ENCODE data around the gene SEPTIN8. TPM values are rescaled to one million over a fixed set of nuclear protein-coding genes. Genes with fewer than 3 reads are reported as not detected.

SEPTIN8 gene
- total RNA-seq, 1 experiment from 2014 or later: 26.5 TPM

GRCh38 chr5:132767150-132767549 lies 9.9 kb downstream of the SEPTIN8 start:
- no peak for DNase-seq
- no peak overlapping the region for H3K27ac ChIP-seq
- H3K9me3 ChIP-seq (replicated peaks): no peaks in the 10 kb centered on the region
- peaks cover 13% of the 10 kb centered on the region; the same call in 1 of the 2 replicates for H3K4me1 ChIP-seq
- no peaks in the 10 kb centered on the region for H3K36me3 ChIP-seq
- no peaks in the 10 kb centered on the region for H3K27me3 ChIP-seq
- H3K4me3 ChIP-seq: no peak overlapping the region

DNA sequence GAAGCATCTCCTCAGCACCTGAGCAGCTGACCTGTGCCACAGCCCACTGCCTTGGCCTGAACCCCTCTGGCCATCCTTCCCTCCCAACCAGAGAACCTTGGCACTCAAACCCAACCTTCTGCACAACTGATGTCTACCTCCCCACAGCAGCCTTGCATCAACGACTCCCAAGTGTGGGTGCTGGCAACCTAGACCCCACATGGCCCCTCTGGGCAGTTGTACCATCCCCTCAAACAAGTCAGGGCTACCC lies 10.3 kb downstream of the SEPTIN8 start:
- H3K9me3 ChIP-seq (replicated peaks): no peaks in the 10 kb centered on the region
- no peaks in the 10 kb centered on the region for H3K27me3 ChIP-seq
- H3K4me3 ChIP-seq: no peak overlapping the region
- H3K27ac ChIP-seq: no peak overlapping the region
- H3K4me1 ChIP-seq: peaks cover 10% of the 10 kb centered on the region; the same call in 1 of the 2 replicates
- DNase-seq: no peak
- no peaks in the 10 kb centered on the region for H3K36me3 ChIP-seq

- no peak for DNase-seq
- no peaks in the 10 kb centered on the region for H3K9me3 ChIP-seq (replicated peaks)
- peaks cover 5% of the 10 kb centered on the region; the same call in 1 of the 2 replicates for H3K4me1 ChIP-seq
- no peaks in the 10 kb centered on the region for H3K36me3 ChIP-seq
- no peak overlapping the region for H3K27ac ChIP-seq
- no peak overlapping the region for H3K4me3 ChIP-seq
- H3K27me3 ChIP-seq: no peaks in the 10 kb centered on the region
Observed at GRCh38 chr5:132766020-132766805, 10.8 kb downstream of the SEPTIN8 start.

DNA sequence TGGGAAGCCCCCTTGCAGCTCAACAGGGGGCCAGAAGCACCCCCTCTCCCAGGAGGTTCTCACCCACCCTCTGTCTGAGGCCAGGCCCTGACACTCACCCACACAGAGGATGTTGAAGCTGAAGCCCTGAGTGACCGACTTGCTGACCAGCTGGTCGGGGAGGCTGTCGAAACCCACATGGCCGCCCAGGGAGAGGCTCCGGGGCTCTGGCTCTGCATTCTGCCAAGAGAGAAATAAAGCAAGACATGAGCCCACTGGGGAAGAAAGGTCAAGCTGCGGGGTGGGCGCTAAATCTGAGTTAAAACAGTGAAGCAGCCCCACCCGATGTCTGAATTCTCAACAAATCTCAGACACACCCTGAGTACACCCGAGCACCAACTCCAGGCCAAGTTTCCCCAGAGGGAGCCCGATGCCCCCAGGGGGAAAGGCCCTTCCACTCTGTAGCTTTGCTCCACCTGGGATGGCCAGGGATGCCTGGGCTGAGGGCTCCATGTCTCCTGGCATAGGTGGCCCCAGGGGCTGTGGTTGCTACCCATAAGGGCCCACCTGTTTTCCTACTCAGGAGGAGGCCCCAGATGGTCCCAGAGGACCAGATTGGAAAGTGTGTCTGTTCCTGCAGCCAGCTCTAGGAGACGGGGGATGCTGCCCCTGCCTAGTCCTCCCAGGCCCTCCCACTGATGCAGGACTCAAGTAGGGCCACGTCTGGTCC lies 11.6 kb downstream of the SEPTIN8 start:
- H3K4me1 ChIP-seq: peaks cover 3% of the 10 kb centered on the region; the same call in 1 of the 2 replicates
- H3K36me3 ChIP-seq: no peaks in the 10 kb centered on the region
- no peak overlapping the region for H3K4me3 ChIP-seq
- H3K9me3 ChIP-seq (replicated peaks): no peaks in the 10 kb centered on the region
- no peaks in the 10 kb centered on the region for H3K27me3 ChIP-seq
- no peak overlapping the region for H3K27ac ChIP-seq
- no peak for DNase-seq

GRCh38 chr5:132764671-132765238 lies 12.3 kb downstream of the SEPTIN8 start:
- H3K27me3 ChIP-seq: no peaks in the 10 kb centered on the region
- H3K27ac ChIP-seq: no peak overlapping the region
- no peak for DNase-seq
- H3K4me3 ChIP-seq: no peak overlapping the region
- no peaks in the 10 kb centered on the region for H3K9me3 ChIP-seq (replicated peaks)
- H3K36me3 ChIP-seq: no peaks in the 10 kb centered on the region
- H3K4me1 ChIP-seq: peaks cover 3% of the 10 kb centered on the region; the same call in 1 of the 2 replicates

GRCh38 chr5:132764051-132764450 lies 13.0 kb downstream of the SEPTIN8 start:
- Histone ChIP-seq H3K27ac (no peak overlapping the region), H3K4me3 (no peak overlapping the region), H3K27me3 (no peaks in the 10 kb centered on the region), H3K4me1 (peaks cover 3% of the 10 kb centered on the region; the same call in 1 of the 2 replicates), H3K36me3 (no peaks in the 10 kb centered on the region), H3K9me3 (replicated peaks) (no peaks in the 10 kb centered on the region)
- DNase-seq: no peak

- H3K36me3 ChIP-seq: no peaks in the 10 kb centered on the region
Observed at GRCh38 chr5:132763181-132764036, 13.6 kb downstream of the SEPTIN8 start.

DNA sequence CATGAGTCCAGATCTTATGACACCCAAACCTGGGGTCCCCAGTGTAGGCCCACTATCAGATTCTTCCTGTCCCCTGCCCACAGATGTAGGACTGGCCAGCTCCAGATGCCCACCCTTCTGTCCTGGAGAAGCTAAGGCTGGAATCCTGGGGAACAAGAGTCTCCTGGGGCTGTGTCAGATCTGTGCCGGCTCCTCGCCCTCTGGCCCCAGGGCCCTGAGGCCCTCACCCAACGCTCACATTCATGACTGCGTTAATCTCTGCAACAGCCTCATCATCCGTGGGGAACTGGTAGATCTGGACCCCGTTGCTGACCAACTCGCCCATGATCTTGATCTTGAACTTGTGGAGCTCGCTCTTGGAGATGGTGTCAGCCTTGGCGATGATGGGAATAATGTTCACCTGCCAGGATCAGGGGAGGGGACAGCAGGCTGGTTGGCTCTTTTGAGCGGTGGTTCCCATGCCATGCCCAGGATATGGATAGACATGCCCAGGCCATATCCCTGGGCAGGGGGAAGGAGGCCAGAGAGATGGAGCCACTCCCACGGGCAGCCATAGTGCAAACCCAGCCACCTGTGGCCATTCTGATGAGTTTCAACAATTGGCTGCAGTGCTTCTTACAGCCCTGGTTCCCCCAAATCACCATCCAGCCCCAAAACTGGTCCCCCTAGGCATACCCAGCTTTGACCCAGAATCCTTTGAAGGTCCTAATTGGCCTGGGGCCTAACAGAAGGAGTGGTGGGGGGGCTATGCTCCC lies 14.6 kb downstream of the SEPTIN8 start:
- no peak for DNase-seq
- Histone ChIP-seq H3K9me3 (replicated peaks) (no peaks in the 10 kb centered on the region), H3K36me3 (no peaks in the 10 kb centered on the region), H3K4me1 (peaks cover under 1% of the 10 kb centered on the region; the same call in 1 of the 2 replicates), H3K27ac (no peak overlapping the region), H3K27me3 (no peaks in the 10 kb centered on the region), H3K4me3 (no peak overlapping the region)

More at GRCh38 chr5:132763181-132764036, 13.6 kb downstream of the SEPTIN8 start:
- Histone ChIP-seq H3K27ac (no peak overlapping the region), H3K9me3 (replicated peaks) (no peaks in the 10 kb centered on the region), H3K4me1 (peaks cover 3% of the 10 kb centered on the region; the same call in 1 of the 2 replicates), H3K4me3 (no peak overlapping the region), H3K27me3 (no peaks in the 10 kb centered on the region)
- no peak for DNase-seq

DNA sequence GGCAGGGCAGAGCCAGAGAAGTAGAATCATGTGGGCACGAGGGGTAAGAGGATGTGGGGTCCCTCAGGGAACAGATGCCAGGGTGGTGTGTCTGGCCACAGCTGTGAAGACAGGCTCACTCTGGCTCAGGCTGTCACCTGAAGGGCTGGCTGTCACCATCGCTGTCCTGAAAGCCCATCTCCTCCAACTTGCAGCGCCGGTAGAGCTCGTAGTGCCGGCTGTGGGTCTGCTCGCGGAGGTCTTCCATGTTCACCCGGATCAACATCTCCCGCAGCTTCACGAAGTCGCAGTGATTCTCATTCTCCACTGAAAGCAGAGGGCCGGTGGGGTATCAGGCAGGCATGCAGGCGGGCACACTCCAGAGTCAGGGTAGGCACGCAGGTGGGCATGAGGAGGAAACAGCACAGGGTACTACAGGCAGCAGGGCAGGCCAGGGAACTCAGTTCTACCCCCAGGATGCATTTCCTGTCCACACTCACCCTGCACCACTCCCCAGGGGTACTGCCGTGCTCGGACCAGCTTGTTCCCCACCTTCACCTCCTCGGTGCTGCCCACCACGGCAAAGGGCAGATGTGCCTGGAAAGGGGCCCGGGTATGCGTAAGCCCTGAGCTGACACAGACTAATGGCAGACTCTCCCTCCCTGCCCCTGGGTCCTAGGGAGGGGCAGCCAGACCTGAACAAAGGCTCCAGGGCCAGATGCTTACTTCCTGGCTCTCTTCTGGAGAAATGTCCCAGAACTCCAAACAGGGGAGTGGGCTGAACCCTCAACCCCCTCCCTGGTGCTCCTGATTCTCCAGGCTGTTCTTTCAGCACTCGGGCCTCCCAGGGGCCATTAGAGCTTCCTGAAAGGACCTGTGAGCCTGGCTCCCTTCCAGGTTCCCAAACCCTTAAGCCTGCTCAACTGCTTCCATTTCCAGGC lies 15.5 kb downstream of the SEPTIN8 start:
- H3K4me3 ChIP-seq: no peak overlapping the region
- DNase-seq: no peak

DNA sequence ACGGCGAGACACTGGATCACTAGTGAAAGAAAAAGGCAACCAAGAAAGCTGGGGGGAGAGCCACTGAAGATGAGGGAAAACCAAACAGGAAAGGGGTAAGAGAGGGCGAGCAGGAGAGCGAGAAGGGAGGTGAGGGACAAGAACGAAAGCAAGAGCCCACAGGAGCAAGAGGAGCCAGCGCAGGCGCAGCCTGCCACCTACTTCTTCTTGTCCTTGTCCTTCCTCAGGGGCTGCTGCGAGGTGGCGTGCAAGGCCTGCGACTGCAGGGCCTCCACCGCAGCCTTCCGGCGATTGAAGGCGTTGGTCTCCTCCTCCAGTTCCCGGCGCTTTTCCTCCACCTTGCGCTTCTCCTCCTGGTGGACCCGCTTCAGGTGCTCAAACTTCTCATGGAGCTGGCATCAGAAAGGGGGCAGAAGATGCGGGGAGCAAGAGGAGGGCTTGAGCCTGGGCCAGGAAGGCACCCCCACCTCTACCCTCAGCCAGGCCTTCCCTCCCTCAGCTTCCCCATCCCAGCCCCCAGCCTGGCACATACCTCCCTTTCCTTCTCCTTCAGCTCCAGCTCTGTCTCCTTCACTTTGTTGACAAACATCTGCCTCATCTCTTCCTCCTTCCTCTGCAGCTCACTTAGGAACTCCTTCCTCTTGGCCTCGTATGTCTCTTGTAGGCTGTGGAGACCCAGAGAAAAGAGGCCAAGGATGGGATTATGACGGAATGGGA lies 16.3 kb downstream of the SEPTIN8 start:
- no peak for DNase-seq
- Histone ChIP-seq H3K9me3 (replicated peaks) (no peaks in the 10 kb centered on the region), H3K27ac (no peak overlapping the region), H3K27me3 (no peaks in the 10 kb centered on the region), H3K4me3 (no peak overlapping the region), H3K36me3 (no peaks in the 10 kb centered on the region), H3K4me1 (no peaks in the 10 kb centered on the region)

More for the DNA sequence above, 15.5 kb downstream of the SEPTIN8 start:
- Histone ChIP-seq H3K27ac (no peak overlapping the region), H3K36me3 (no peaks in the 10 kb centered on the region), H3K4me1 (no peaks in the 10 kb centered on the region), H3K27me3 (no peaks in the 10 kb centered on the region), H3K9me3 (replicated peaks) (no peaks in the 10 kb centered on the region)

DNA sequence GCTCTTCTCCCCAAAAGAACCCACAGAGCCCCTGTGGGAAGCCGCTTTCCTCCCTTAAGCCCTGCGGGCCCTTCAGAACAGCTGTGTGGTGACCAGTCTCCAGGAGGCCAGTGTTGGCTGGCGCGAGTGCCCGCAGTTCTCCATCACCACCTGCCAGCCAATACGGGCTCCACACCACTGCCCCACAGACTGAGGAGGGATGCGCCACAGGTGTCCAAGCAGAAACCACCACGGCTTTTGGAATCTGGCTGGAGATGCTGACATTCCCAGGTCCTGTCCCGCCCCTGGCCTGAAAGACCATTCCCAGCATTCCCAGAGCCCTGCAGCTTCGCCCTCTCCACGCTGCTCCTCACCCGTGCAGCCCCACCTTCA lies 17.0 kb downstream of the SEPTIN8 start:
- no peak overlapping the region for H3K4me3 ChIP-seq
- H3K9me3 ChIP-seq (replicated peaks): no peaks in the 10 kb centered on the region
- DNase-seq: no peak
- no peak overlapping the region for H3K27ac ChIP-seq
- no peaks in the 10 kb centered on the region for H3K27me3 ChIP-seq
- H3K36me3 ChIP-seq: no peaks in the 10 kb centered on the region
- H3K4me1 ChIP-seq: no peaks in the 10 kb centered on the region

GRCh38 chr5:132759114-132760048 lies 17.7 kb downstream of the SEPTIN8 start:
- Histone ChIP-seq H3K4me3 (no peak overlapping the region), H3K4me1 (no peaks in the 10 kb centered on the region), H3K36me3 (no peaks in the 10 kb centered on the region), H3K9me3 (replicated peaks) (no peaks in the 10 kb centered on the region), H3K27ac (no peak overlapping the region), H3K27me3 (no peaks in the 10 kb centered on the region)
- no peak for DNase-seq

All from SJCRH30 (cell line).